Transverse colon (tissue), 4 donors: Measurements from ENCODE around the gene PRKAR1A.

Experiments
- CTCF ChIP-seq, 5 experiments: fragments of 200-600 bp in 3 of 5; fragments of 450-650 bp in 2 of 5; sonication (generic) in 3 of 5; IDR thresholded peaks; 1 replicate in 2 of 5; 2 replicates in 3 of 5; pipeline ENCODE4 v1.5.1; 2016 to 2017; ENCODE audit warnings: antibody characterized with exemption in 5 of 5, inconsistent platforms in 3 of 5, mild to moderate bottlenecking in 2 of 5, moderate library complexity in 1 of 5
- POLR2A ChIP-seq: fragments of 450-650 bp; IDR thresholded peaks from one replicate; pipeline ENCODE4 v1.6.1; 2016; ENCODE audit warnings: antibody characterized with exemption, mild to moderate bottlenecking, moderate library complexity
- POLR2AphosphoS5 ChIP-seq, 3 donors: sonication (generic); formaldehyde crosslinking; IDR thresholded peaks; one replicate each; pipeline ENCODE4 v1.6.1; 2016; ENCODE audit warnings: antibody characterized with exemption in 3 of 3

- TF ChIP-seq CTCF (IDR thresholded peaks at IDR 0.05) (no peak), POLR2A (no peak), POLR2AphosphoS5 (IDR thresholded peaks at IDR 0.05) (no peak)
Observed at GRCh38 chr17:68587026-68587425, 74.8 kb downstream of the PRKAR1A start.
